Ectodermal cell (in vitro differentiated cells): ENCODE results near the gene TOPBP1.

Experiments used
- H3K27ac ChIP-seq: 2 replicates; pipeline ENCODE4 v1.7.0; 2013; ENCODE audit warnings: mild to moderate bottlenecking, low read depth, low read length; ENCODE audit not compliant: insufficient read depth, poor library complexity, severe bottlenecking
- H3K27me3 ChIP-seq: 2 replicates; pipeline ENCODE4 v1.7.0; 2013; ENCODE audit warnings: mild to moderate bottlenecking, low read length; ENCODE audit not compliant: insufficient read depth, control insufficient read depth, poor library complexity, severe bottlenecking
- H3K36me3 ChIP-seq: one replicate; pipeline ENCODE4 v1.7.0; 2013; ENCODE audit warnings: low read length; ENCODE audit not compliant: control insufficient read depth, insufficient read depth
- H3K4me1 ChIP-seq: one replicate; pipeline ENCODE4 v1.7.0; 2013; ENCODE audit warnings: low read length; ENCODE audit not compliant: control insufficient read depth, insufficient read depth
- H3K4me3 ChIP-seq: 2 replicates; pipeline ENCODE4 v1.7.0; 2013; ENCODE audit warnings: low read depth, low read length, control low read depth; ENCODE audit not compliant: insufficient read depth
- H3K9me3 ChIP-seq: 2 replicates; pipeline ENCODE4 v1.7.0; 2013; ENCODE audit warnings: mild to moderate bottlenecking, low read length, moderate library complexity; ENCODE audit not compliant: control insufficient read depth
- WGBS, 2 experiments: methylation state at CpG; one replicate each; pipeline ENCODE4 v1.1.7; 2013; ENCODE audit warnings: missing lambda C conversion rate in 2 of 2; 5-methylcytosine and 5-hydroxymethylcytosine counted together

The TOPBP1 gene

GRCh38 chr3:133608388-133608787 is 53.4 kb downstream of the TOPBP1 start:
- Histone ChIP-seq H3K4me3 (no peak overlapping the region), H3K27ac (no peak overlapping the region), H3K27me3 (no peaks in the 10 kb centered on the region), H3K36me3 (peaks cover 34% of the 10 kb centered on the region), H3K9me3 (no peaks in the 10 kb centered on the region), H3K4me1 (no peaks in the 10 kb centered on the region)
- WGBS, 2 experiments = 94 to 100% methylated on average over 2 of the region's 2 CpGs

- H3K27me3 ChIP-seq = no peaks in the 10 kb centered on the region
- peaks cover 34% of the 10 kb centered on the region for H3K36me3 ChIP-seq
- H3K9me3 ChIP-seq = no peaks in the 10 kb centered on the region
- no peak overlapping the region for H3K4me3 ChIP-seq
- WGBS, 2 experiments = 95 to 98% methylated on average over 1 of the region's 1 CpG
- H3K4me1 ChIP-seq = no peaks in the 10 kb centered on the region
- no peak overlapping the region for H3K27ac ChIP-seq
These were observed 53.9 kb downstream of the TOPBP1 start for GRCh38 chr3:133607816-133608215.

- no peaks in the 10 kb centered on the region for H3K27me3 ChIP-seq
- WGBS, 2 experiments = 93 to 100% methylated on average over 4 of the region's 4 CpGs
- no peak overlapping the region for H3K4me3 ChIP-seq
- no peaks in the 10 kb centered on the region for H3K9me3 ChIP-seq
- H3K27ac ChIP-seq = no peak overlapping the region
- H3K36me3 ChIP-seq = peaks cover 34% of the 10 kb centered on the region
- no peaks in the 10 kb centered on the region for H3K4me1 ChIP-seq
These were observed 54.8 kb downstream of the TOPBP1 start for GRCh38 chr3:133606902-133607301.

GRCh38 chr3:133606342-133606741 is 55.4 kb downstream of the TOPBP1 start:
- H3K27me3 ChIP-seq = no peaks in the 10 kb centered on the region
- H3K4me3 ChIP-seq = no peak overlapping the region
- no peaks in the 10 kb centered on the region for H3K4me1 ChIP-seq
- H3K9me3 ChIP-seq = no peaks in the 10 kb centered on the region
- no peak overlapping the region for H3K27ac ChIP-seq
- peaks cover 33% of the 10 kb centered on the region for H3K36me3 ChIP-seq
- 100% methylated on average over 1 of the region's 1 CpG; no CpG with 5 or more reads in 1 of the 2 experiments for WGBS, 2 experiments

GRCh38 chr3:133600572-133601081 is 61.1 kb downstream of the TOPBP1 start:
- no peak overlapping the region for H3K4me3 ChIP-seq
- no peaks in the 10 kb centered on the region for H3K4me1 ChIP-seq
- no peak overlapping the region for H3K27ac ChIP-seq
- H3K36me3 ChIP-seq = no peaks in the 10 kb centered on the region
- no peaks in the 10 kb centered on the region for H3K9me3 ChIP-seq
- no peaks in the 10 kb centered on the region for H3K27me3 ChIP-seq
- 87 to 100% methylated on average over 1 of the region's 1 CpG for WGBS, 2 experiments

- H3K4me3 ChIP-seq = no peak overlapping the region
- H3K4me1 ChIP-seq = no peaks in the 10 kb centered on the region
- no peaks in the 10 kb centered on the region for H3K27me3 ChIP-seq
- H3K9me3 ChIP-seq = no peaks in the 10 kb centered on the region
- H3K36me3 ChIP-seq = no peaks in the 10 kb centered on the region
- 89 to 98% methylated on average over 2 of the region's 2 CpGs for WGBS, 2 experiments
- no peak overlapping the region for H3K27ac ChIP-seq
These were observed 62.5 kb downstream of the TOPBP1 start for GRCh38 chr3:133599280-133599679.

GRCh38 chr3:133598405-133598804 is 63.3 kb downstream of the TOPBP1 start:
- H3K4me3 ChIP-seq = no peak overlapping the region
- H3K9me3 ChIP-seq = no peaks in the 10 kb centered on the region
- WGBS, 2 experiments = 89 to 92% methylated on average over 1 of the region's 3 CpGs
- no peak overlapping the region for H3K27ac ChIP-seq
- no peaks in the 10 kb centered on the region for H3K27me3 ChIP-seq
- no peaks in the 10 kb centered on the region for H3K4me1 ChIP-seq
- no peaks in the 10 kb centered on the region for H3K36me3 ChIP-seq

GRCh38 chr3:133595341-133595740 is 66.4 kb downstream of the TOPBP1 start:
- WGBS, 2 experiments = 90 to 97% methylated on average over 1 of the region's 1 CpG
- no peaks in the 10 kb centered on the region for H3K36me3 ChIP-seq
- no peak overlapping the region for H3K4me3 ChIP-seq
- no peaks in the 10 kb centered on the region for H3K9me3 ChIP-seq
- H3K27ac ChIP-seq = no peak overlapping the region
- H3K4me1 ChIP-seq = no peaks in the 10 kb centered on the region
- H3K27me3 ChIP-seq = no peaks in the 10 kb centered on the region

- WGBS, 2 experiments = 92 to 95% methylated on average over 2 of the region's 2 CpGs
- no peaks in the 10 kb centered on the region for H3K9me3 ChIP-seq
- peaks cover 6% of the 10 kb centered on the region for H3K36me3 ChIP-seq
- H3K4me3 ChIP-seq = no peak overlapping the region
- no peak overlapping the region for H3K27ac ChIP-seq
- no peaks in the 10 kb centered on the region for H3K27me3 ChIP-seq
- no peaks in the 10 kb centered on the region for H3K4me1 ChIP-seq
These were observed 68.5 kb downstream of the TOPBP1 start for GRCh38 chr3:133593243-133593642.

GRCh38 chr3:133592843-133593242 is 68.9 kb downstream of the TOPBP1 start:
- H3K27ac ChIP-seq = no peak overlapping the region
- no peaks in the 10 kb centered on the region for H3K9me3 ChIP-seq
- peaks cover 10% of the 10 kb centered on the region for H3K36me3 ChIP-seq
- 86 to 90% methylated on average over 5 of the region's 5 CpGs for WGBS, 2 experiments
- H3K4me3 ChIP-seq = no peak overlapping the region
- H3K4me1 ChIP-seq = no peaks in the 10 kb centered on the region
- no peaks in the 10 kb centered on the region for H3K27me3 ChIP-seq

GRCh38 chr3:133591271-133591742 is 70.4 kb downstream of the TOPBP1 start:
- Histone ChIP-seq H3K9me3 (no peaks in the 10 kb centered on the region), H3K36me3 (peaks cover 22% of the 10 kb centered on the region), H3K27me3 (no peaks in the 10 kb centered on the region), H3K4me3 (no peak overlapping the region), H3K4me1 (no peaks in the 10 kb centered on the region), H3K27ac (no peak overlapping the region)
- 86 to 89% methylated on average over 3 of the region's 3 CpGs for WGBS, 2 experiments
